DND-41 (cell line): ENCODE measurements around the gene BDNF.

Source experiments
- CTCF ChIP-seq: IDR thresholded peaks from 2 replicates; pipeline ENCODE4 v1.5.1; 2012; ENCODE audit warnings: borderline replicate concordance, low read length, moderate library complexity, mild to moderate bottlenecking; ENCODE audit not compliant: poor library complexity, severe bottlenecking; ENCODE audit errors: extremely low read depth
- EZH2 ChIP-seq: IDR thresholded peaks from 3 replicates; pipeline ENCODE4 v1.6.1; 2012; ENCODE audit warnings: borderline replicate concordance, low read depth, mild to moderate bottlenecking, moderate library complexity, low read length, inconsistent platforms; ENCODE audit not compliant: severe bottlenecking

GRCh38 chr11:27678242-27678641, 22.0 kb downstream of the BDNF start:
- TF ChIP-seq CTCF (no peak), EZH2 (no peak)
